Stimulated activated CD8-positive, alpha-beta memory T cell treated with anti-CD3 and anti-CD28 coated beads, Interleukin-4, amount 100 ng/mL, for 48 hours (primary cell): ENCODE measurements around the gene BCAT1.
"Not testable (repeated sequence)": the region's sequence is repeated elsewhere in the genome, so short reads cannot be mapped to it uniquely, and the experiment has no call there.

Source experiments
- DNase-seq: peaks from one replicate; pipeline ENCODE4 v3.0.0-alpha.2; 2020

Gene BCAT1

GRCh38 chr12:24852420-24852819 lies 96.5 kb downstream of the BCAT1 start:
- DNase-seq = no peak

- not testable (repeated sequence) for DNase-seq
Observed at GRCh38 chr12:24851883-24852282, 97.0 kb downstream of the BCAT1 start.

GRCh38 chr12:24851341-24851740 lies 97.6 kb downstream of the BCAT1 start:
- no peak for DNase-seq

GRCh38 chr12:24850496-24850895 lies 98.4 kb downstream of the BCAT1 start:
- DNase-seq = no peak

GRCh38 chr12:24848941-24849477 lies 99.9 kb downstream of the BCAT1 start:
- no peak for DNase-seq

GRCh38 chr12:24846689-24847088 lies 102.2 kb downstream of the BCAT1 start:
- no peak for DNase-seq

- DNase-seq = no peak
Observed at GRCh38 chr12:24845615-24846014, 103.3 kb downstream of the BCAT1 start.

GRCh38 chr12:24840046-24840800 lies 108.7 kb downstream of the BCAT1 start:
- no peak for DNase-seq

- peak; percentile 77 for DNase-seq
Observed at GRCh38 chr12:24839268-24839791, 109.6 kb downstream of the BCAT1 start.

- DNase-seq = peak; percentile 49
Observed at GRCh38 chr12:24838531-24838950, 110.4 kb downstream of the BCAT1 start.

- DNase-seq = no peak
Observed at GRCh38 chr12:24835377-24835776, 113.5 kb downstream of the BCAT1 start.

- no peak for DNase-seq
Observed at GRCh38 chr12:24833513-24833912, 115.4 kb downstream of the BCAT1 start.

GRCh38 chr12:24823808-24824515 lies 124.9 kb downstream of the BCAT1 start:
- DNase-seq = no peak

- no peak for DNase-seq
Observed at GRCh38 chr12:24822121-24822899, 126.6 kb downstream of the BCAT1 start.

- no peak for DNase-seq
Observed at GRCh38 chr12:24821691-24822090, 127.2 kb downstream of the BCAT1 start.

GRCh38 chr12:24820872-24821271 lies 128.0 kb downstream of the BCAT1 start:
- no peak for DNase-seq

GRCh38 chr12:24818351-24818750 lies 130.6 kb downstream of the BCAT1 start:
- DNase-seq = no peak

GRCh38 chr12:24815114-24815423 lies 133.8 kb downstream of the BCAT1 start:
- no peak for DNase-seq

- no peak for DNase-seq
Observed at GRCh38 chr12:24814379-24815113, 134.4 kb downstream of the BCAT1 start.

GRCh38 chr12:24810378-24810777 lies 138.5 kb downstream of the BCAT1 start:
- DNase-seq = no peak

- not testable (repeated sequence) for DNase-seq
Observed at GRCh38 chr12:24809306-24809705, 139.6 kb downstream of the BCAT1 start.

GRCh38 chr12:24808651-24809050 lies 140.2 kb downstream of the BCAT1 start:
- DNase-seq = no peak

- DNase-seq = no peak
Observed at GRCh38 chr12:24806386-24806785, 142.5 kb downstream of the BCAT1 start.
